ENCODE measurements around the gene CES4A.

- TF ChIP-seq CTCF (IDR thresholded peaks at IDR 0.05) (no peak), YY1 (IDR thresholded peaks at IDR 0.05; ENCODE audit: low read depth) (no peak), USF2 (IDR thresholded peaks at IDR 0.05; ENCODE audit: borderline replicate concordance, low read depth, low read length) (no peak), SIN3A (IDR thresholded peaks at IDR 0.05; ENCODE audit: borderline replicate concordance, low read depth, low read length) (no peak), EZH2phosphoT487 (IDR thresholded peaks at IDR 0.05; ENCODE audit: borderline replicate concordance, low read depth) (no peak), FOXJ3 (CRISPR knock-in tag; IDR thresholded peaks at IDR 0.05) (no peak)
These were observed 62.4 kb downstream of the CES4A start for GRCh38 chr16:67050796-67051195.
